ENCODE results near the gene NELFA.

NELFA gene

GRCh38 chr4:2008921-2009650, at the start of gene NELFA:
TSS of gene NELFA (minus strand) at chr4:2008974. CDS start at chr4:2008959, 15 bp downstream.
- peak; percentile 94 for DNase-seq (ENCODE audit: low spot score)

GRCh38 chr4:2057382-2058065, 48.8 kb upstream of the NELFA start:
- no peak for DNase-seq (ENCODE audit: low spot score)

- DNase-seq (ENCODE audit: low spot score): no peak
These were observed 45.4 kb upstream of the NELFA start for GRCh38 chr4:2054217-2054616.

GRCh38 chr4:2051086-2051485, 42.3 kb upstream of the NELFA start:
- DNase-seq (ENCODE audit: low spot score): no peak

- no peak for DNase-seq (ENCODE audit: low spot score)
These were observed 41.0 kb upstream of the NELFA start for GRCh38 chr4:2049811-2050210.

- no peak for DNase-seq (ENCODE audit: low spot score)
These were observed 40.6 kb upstream of the NELFA start for GRCh38 chr4:2049381-2049780.

GRCh38 chr4:2048831-2049230, 40.1 kb upstream of the NELFA start:
- DNase-seq (ENCODE audit: low spot score): no peak

GRCh38 chr4:2047781-2048581, 39.2 kb upstream of the NELFA start:
- no peak for DNase-seq (ENCODE audit: low spot score)

- no peak for DNase-seq (ENCODE audit: low spot score)
These were observed 38.4 kb upstream of the NELFA start for GRCh38 chr4:2047031-2047660.

GRCh38 chr4:2046031-2046961, 37.5 kb upstream of the NELFA start:
- no peak for DNase-seq (ENCODE audit: low spot score)

- no peak for DNase-seq (ENCODE audit: low spot score)
These were observed 36.8 kb upstream of the NELFA start for GRCh38 chr4:2045518-2045951.

- no peak for DNase-seq (ENCODE audit: low spot score)
These were observed 36.1 kb upstream of the NELFA start for GRCh38 chr4:2044542-2045517.

GRCh38 chr4:2044119-2044485, 35.3 kb upstream of the NELFA start:
- no peak for DNase-seq (ENCODE audit: low spot score)

GRCh38 chr4:2043396-2044118, 34.8 kb upstream of the NELFA start:
- DNase-seq (ENCODE audit: low spot score): no peak

- DNase-seq (ENCODE audit: low spot score): no peak
These were observed 34.2 kb upstream of the NELFA start for GRCh38 chr4:2042947-2043395.

GRCh38 chr4:2042204-2042946, 33.6 kb upstream of the NELFA start:
- no peak for DNase-seq (ENCODE audit: low spot score)

GRCh38 chr4:2041239-2042130, 32.7 kb upstream of the NELFA start:
- peak; percentile 85 for DNase-seq (ENCODE audit: low spot score)
